GM19397 (cell line): ENCODE data around the gene C16orf95.
"Not testable (repeated sequence)": the region's sequence is repeated elsewhere in the genome, so short reads cannot be mapped to it uniquely, and the experiment has no call there.

Source experiments
- ATAC-seq: cut with Tn5 transposase; IDR thresholded peaks from one replicate; pipeline ENCODE4 v1.9.1; 2021; ENCODE audit warnings: mild to moderate bottlenecking, moderate library complexity; ENCODE audit not compliant: unreplicated experiment

The C16orf95 gene

DNA sequence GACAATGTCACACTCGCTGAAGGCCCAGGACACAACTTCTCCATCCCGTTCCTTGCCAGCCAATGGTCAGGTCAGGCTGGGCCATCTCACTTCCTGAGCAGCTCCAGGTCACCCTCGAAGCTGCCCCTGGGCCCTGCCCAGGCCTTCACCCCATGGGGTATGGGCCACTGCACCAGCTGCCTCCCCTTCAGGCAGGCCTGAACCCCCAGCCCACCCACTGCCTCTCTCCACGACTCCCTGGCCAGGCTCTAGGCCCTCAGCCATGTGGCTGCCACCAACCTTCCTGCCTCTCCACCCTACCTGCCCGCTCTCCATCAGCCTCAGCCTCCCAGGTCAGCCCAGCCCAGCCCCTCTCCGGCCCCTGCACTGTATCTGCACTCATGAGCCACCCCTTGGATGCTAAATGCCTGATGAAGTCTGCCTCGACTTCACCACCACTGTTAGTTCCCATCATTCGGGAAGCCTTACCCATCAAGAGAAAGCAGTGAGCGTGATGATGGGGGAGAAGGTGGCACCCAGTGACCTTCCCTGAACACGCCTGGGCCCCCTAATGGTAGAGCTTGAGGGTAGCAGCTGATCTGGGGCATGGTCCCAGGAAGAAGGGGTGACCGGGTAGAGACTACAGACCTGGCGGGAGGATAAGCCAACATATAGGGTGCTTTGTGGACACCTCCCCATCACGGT is 30.9 kb upstream of the C16orf95 start:
- no peak for ATAC-seq

DNA sequence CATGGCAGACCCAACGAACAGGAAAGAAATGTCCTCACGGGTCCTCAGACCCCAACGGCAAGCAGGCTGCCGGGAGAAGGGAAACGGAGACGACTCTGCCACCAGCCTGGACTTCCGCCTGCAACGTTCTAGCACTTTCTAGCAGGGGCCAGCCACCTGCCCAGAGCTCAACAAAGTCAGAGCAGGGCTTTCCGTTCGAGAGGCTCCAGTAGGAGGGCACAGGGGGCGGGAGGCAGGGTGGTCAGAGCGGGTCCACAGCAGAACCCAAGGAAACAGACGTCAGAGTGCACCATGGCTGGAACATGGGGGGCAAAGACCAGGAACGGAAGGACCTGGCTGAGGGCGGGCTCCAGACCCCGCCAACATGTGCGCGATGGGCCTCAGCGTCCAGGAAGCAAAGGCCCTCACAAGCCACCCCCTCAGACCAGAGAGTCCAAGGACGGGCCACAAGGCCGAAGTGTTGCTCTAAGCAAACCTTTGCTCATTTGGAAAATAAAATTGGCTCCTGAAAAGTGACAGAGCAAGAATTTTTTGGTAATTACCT is 29.4 kb upstream of the C16orf95 start:
- ATAC-seq, result no peak

DNA sequence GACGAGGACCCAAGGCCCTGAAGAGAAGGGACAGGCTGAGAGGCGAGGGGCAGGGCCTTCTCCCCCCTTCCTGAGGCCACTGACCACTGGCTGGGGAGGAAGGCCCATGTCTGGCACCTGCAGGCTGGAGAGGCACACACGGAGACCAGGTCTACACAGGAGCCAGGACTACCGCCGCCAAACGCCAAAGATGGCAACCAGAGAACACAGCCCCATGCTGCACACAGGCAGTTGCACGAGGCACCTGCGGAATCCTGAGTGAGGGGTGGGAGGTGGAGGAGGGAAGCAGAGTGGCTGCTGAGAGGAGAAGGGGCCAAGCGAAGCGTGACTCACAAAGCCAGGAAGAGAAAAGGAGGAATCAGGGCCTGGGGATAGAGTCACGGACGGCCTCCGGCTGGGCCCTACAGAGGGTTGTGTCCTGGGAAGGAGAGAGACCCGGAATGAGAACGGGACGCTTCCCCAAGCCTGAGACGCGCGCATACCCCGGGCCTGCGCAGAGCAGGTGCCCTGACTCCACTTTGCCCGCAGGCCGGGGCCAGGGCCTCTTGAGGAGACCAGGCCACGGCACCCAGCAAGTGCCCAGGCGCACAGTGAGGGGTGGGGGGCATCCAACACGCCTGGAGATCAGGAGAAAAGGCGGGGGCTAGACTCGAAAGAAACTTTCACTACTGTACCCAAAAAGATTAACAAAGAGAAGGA is 28.7 kb upstream of the C16orf95 start:
- no peak for ATAC-seq

DNA sequence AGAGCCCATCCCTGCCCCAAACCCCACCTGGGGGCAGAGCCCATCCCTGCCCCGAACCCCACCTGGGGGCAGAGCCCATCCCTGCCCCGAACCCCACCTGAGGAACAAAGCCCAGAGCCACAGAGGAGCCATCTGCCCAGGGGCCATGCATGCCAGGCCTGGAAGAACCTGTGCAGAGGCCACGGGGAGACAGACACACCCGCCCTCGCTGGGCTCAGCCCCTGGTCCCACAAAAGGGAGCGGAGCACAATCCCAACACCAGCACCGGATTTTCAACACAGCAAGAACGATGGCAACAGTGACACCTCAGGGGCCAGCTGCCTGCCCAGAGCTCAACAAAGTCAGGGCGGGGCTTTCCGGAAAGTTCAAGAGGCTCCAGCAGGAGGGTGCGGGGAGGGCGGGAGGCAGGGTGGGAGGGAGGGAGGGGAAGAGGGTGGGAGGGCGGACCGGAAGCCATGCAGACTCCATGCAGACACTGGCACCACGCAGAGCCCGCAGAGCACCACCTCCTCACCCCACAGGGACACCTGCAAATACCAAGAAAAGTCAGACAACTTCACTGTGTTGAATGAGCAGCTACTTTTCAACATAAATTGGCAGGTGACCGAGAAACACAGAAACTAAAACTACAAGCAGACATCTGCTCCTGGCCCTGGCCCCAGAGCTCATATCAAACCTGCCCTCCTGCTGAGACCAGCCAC is 27.9 kb upstream of the C16orf95 start:
- ATAC-seq, result no peak

DNA sequence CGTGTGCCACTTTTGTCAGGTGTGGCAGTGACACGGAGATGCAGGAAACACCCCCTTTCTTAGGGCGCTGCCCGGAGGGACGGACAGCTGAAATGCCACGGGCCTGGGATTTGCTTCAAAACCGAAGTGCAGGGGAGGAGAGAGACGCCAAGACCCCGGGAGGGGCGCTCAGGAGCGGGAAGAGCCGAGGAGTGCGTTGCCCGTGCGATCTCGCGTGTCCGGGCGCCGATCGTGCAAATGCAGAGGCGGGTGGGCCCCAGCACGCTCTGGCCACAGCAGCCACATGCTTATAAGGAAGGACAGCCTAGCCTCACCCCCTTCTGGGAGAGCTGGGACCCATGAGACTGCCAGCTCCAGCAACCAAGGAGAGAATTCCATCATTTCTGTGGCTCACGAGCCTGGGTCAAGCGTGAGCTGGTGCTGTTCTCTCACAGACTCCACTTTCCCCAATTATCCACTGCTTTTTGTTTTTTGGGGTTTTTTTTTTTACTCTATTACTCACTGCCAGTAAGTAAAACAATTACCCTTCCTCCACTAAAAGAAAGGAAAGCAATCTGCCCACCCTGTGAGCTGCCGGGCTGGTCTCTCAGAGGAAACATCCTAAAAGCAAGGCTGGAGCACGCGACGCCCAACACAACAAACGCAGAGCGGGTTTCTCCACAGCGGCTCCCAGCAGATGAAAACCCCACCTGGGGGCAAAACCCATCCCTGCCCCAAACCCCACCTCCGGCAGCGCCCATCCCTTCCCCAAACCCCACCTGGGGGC is 27.2 kb upstream of the C16orf95 start:
- no peak for ATAC-seq

DNA sequence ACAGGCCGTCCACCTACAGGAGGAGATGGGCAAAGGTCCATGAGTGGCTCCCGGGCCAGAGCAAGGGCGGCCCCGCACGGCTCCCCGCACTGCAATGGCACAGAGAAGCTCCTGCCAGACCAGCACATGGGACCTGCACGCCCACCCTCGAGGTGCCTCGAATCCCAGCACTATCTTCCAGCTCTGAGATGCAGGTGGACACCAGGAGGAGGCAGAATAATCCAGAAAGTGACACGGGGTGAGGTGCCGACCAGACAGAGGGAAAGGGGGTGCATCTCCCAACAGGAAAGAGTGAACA is 26.5 kb upstream of the C16orf95 start:
- ATAC-seq, result no peak

DNA sequence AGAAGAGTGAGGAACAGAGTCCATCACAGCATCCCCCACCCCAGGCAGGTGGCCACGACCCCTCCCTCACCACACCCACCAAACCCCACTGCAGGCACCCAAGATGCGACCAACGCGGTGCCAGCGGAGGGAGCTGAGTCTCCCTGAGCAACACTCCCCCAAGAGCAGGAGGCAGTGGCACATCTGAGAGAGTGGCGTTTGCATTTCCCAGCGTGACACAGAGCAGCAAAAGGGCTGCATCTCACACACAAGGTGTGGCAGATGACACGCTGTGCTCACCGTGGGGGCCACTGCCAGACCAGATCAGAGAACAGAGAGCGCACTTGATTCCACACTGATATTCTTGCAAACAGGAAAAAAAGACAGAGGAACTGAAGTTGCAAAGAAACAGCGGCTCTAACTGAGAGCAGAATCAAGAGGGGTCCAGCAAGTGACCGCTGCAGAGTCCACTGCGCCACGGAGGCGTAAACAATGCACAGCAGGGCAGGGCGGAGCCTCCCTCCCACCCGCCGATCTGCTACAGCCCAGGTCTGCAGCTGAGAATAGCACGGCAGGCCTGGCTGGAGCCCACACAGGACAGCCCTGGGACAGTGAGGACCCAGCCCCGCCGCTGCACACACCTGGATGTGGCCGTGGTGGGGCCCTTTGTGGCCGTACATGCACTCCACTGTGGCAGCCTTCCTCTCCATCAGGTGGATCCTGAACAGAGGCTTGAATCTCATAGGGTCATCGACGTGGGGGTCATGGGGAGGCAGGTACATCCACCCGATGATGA is 26.0 kb upstream of the C16orf95 start:
- ATAC-seq, result no peak

DNA sequence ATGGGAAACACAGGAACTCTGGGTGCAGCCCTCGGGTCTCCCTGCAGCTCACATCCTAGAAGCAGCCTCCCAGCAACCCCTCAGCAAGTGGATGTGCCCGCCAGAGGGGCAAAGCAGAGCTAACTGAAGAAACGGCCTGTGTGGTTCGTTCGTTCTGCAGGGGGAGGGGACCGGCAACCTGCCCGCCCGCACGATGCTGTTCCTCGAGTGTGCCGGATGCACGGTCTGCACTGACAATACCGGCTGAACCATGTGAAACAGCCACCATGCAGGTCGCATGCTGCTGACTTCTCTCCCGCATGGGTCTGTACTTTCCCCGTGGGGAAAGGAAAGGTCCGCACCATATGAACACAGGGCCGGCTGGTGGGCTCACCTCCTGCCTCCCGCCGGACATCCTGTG is 25.3 kb upstream of the C16orf95 start:
- ATAC-seq, result no peak

DNA sequence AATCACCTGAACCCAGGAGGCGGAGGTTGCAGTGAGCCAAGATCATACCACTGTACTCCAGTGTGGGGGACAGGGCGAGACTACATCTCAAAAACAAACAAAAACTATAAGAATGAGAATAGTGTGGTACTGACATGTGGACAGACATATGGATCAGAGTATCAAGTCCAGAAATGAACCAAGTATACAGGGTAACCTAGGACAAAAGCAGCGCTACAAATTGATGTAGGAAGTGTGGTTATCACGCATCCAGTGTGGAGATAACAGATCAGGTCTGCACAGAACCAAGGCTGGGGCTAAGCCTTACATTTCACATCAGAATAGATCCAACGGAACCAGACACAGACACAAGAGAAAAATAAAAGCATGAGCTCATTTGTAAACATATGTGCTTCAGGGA is 23.0 kb upstream of the C16orf95 start:
- no peak for ATAC-seq

DNA sequence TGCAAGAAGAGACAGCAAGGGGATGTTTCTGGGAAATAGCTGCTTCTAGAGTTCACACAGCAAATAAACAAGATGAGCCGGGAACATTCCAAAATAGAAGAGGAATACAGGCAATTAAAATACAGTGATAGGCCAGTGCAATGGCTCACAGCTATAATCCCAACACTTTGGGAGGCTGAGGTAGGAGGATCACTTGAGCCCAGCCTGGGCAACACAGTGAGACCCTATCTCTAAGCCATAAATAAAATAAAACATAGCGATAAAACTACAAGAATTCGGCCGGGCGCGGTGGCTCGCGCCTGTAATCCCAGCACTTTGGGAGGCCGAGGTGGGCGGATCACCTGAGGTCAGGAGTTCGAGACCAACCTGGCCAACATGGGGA is 22.5 kb upstream of the C16orf95 start:
- not testable (repeated sequence) for ATAC-seq

DNA sequence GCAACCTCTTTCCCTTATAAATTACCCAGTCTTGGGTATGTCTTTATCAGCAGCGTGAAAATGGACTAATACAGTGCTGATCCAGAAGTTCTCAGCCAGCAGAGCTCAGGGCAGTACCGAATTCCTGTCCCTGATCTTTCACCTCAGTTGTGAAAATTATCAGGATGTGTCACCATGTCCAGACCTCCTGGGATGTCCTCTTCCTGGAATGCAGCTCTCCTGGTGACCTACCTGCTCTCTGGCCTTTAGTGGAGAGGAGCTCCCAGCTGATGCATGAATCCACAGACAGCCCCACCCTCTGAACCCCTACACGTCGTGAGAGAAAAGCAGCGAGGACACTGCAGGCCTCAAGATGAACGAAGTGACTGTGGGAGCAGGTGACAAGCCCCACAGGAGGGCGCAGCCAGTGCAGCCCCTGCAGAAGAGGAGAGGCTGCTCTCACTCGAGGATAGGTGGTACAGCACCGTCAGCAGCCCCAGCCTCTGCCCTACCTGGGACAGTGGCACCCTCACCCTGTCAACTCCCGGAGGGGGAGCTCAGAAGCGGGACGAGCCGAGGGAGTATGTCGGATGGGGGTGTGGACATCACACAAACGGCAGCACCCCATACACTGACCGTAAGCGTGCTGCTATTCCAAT is 22.0 kb upstream of the C16orf95 start:
- no peak for ATAC-seq

DNA sequence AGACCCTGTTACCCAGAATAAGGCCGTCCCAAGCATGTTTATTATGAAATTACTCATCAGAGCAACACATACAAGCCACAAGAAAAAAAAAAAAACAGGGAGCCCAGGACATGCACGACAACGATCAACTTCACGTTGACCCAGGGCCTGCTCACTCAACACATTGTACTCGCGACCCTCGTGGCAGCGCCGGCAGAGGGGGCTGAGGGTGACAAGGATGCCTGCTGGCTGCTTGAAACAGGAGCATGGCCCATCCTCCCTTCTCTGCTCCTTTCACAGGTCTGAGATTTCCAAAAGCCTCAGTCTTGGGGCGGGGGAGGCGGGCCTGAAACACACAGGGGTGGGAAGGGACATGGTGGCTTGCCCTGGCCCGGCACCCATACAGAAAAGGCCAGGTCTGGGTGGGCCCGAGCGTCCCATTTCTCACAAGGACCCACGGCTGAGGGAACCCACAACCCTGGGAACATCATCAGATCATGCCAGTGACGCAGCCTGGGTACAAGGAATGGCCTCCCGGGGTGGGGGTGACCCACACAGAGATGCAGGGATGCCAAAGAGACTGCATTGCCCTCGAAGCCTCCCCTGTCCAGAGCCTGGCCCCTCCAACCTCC is 21.1 kb upstream of the C16orf95 start:
- ATAC-seq, result no peak

DNA sequence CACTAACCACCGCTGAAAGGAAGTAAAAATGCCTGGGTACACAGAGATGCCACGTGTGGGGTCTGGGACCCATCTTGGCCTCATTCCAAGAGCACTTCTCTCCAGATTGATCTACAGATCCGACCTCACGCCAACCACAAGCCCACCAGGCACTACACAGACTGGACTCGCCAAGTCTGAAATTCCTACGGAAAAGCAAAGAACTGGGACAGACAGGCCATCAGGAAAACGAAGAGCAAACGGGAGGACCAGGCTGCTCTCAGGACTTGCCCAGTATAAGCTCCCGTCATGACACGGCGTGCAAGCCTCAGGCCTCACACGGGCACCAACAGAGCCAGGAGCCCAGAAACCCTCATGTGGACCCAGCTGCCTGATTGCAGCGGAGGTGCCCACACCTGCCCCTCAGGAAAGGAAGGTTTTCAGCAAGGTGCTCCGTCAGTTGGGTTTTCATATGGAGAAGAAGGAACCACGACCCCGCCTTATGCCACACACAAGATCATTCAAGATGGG is 20.1 kb upstream of the C16orf95 start:
- ATAC-seq, result no peak

DNA sequence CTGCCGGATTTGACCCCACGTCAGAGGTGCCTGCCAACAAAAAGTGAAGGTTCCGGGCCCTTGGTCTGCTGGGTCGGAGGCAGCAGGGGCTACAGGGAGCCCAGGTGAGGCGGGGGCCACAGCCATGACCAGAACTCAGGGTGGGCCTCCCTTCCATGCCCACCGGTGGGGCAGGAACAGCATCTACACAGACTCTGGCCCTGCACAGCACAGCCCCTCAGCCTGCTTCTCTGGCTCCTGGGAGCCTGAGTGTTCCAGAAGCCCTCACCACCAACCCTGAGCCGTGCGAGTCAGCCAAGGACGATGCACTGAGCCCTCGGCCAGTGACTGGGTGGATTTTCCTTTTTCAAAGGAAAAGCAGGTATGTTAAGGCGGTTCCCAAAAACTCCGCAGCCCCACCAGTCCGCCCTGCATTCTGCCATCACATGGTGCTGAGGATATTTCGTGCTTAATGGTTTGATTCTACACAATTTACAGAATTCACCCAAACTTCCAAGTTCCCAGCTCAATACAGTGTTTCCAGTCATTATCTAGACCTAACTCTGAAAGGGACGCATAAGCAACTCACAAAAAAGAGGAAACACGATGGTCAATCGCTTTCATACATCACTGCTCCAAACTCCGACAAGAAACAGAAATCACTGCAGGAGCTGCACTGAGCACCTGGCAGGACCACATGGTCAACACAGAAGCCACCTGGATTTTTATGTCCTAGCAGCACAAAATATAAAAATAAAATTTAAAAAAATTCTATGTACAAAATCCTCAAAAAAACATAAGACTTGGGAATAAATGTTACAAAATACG is 19.4 kb upstream of the C16orf95 start:
- no peak for ATAC-seq

DNA sequence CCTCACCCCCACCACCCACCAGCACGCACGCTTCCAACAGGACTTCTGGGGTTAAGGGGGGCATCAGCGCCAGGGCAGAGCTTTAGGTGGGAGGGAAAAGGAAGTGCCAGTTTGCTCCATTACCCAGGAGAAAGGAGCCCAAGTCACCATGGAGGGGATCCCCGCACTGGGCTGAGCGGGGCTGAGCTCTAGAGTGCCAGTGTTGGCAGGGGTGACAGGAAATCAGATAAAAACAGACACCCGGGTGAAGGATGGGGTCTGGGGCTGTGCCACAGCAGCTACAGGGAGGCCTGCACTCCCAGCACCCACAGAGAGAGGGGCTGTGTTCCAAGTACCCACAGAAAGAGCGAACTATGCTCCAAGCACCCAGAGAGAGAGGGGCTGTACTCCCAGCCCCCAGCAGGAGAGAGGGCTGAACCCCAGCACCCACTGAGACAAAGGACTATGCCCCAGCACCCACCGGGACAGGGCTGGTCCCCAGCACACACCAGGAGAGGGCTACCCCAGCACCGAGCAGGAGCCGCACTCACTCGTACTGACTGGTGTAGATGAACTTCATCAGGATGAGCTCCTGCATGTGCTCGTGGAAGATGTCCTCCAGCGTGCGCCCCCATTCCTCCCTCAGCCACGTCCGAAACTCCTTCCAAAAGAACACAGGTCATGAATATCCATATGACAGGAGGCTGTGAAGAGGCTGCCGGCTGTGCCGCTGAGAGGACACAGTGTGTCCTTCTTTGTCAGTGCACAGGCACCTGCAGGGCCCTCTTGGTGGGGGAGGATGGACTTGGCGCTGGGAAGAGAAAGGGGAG is 18.6 kb upstream of the C16orf95 start:
- ATAC-seq, result no peak

DNA sequence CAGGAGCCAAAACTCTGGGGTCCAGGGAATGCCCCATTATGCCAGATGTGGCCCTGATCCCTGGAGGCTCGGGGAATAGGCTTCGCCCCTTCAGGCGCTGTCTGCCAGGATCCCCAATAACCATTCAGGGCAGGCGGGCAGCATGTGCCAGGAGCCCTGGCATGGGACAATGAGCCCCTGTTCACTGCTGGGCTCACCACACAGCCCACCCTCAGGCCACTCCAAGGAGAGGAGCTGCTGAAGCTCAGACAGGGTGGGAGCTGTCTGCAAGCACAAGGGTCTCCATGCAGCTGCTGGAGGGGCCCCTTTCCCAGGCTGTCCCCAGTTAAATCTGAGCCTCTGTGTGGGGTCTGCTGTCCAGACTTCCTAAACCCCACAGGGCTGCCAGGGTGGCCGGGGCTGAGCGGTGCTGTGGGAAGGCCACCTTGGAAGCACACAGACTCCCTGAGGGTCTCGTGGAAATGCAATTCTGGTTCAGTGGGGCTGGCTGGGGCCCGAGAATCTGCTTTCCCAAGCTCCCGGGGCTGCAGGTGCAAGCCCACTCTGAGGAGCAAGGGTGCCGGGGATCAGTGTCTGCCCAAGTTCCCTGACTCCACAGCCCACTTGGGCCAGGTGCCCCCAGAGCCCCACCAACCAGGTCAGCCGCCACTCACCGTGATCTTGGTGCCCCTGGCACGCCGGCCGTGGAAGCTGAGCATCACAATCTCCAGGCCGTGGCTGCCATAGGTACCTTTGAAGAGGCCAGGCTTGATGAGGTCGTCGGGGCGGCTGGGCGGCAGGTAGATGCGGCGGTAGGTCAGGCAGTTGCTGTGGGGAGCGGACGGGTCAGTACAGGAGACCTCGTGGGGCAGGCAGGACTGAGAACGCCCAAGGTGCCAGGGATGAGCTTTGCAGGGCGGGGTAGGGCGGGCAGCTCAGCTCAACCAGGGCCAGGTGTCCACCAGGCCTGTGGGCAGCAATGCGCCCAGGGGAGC is 17.7 kb upstream of the C16orf95 start:
- ATAC-seq, result no peak
